Astrocyte (in vitro differentiated cells and primary cell): ENCODE measurements around the gene SACS. TPM values are rescaled to one million over a fixed set of nuclear protein-coding genes. Genes with fewer than 3 reads are reported as not detected.
A peak's percentile ranks its signal among the peaks of the same experiment; 100 is the strongest.

ENCODE experiments used
- DNase-seq: peaks from one replicate; pipeline ENCODE4 v3.0.0-alpha.2; 2010; ENCODE audit warnings: low read depth
- FAIRE-seq: peaks from 2 replicates; lab custom pipeline; 2011; peaks lifted over from hg19 to GRCh38; lab: Jason Lieb, UNC
- H2AFZ ChIP-seq: 2 replicates; pipeline ENCODE4 v1.6.0; 2012; ENCODE audit warnings: low read depth, low read length, inconsistent platforms
- H3K27ac ChIP-seq: 2 replicates; pipeline ENCODE4 v1.5.1; 2011; ENCODE audit warnings: low read depth, low read length, inconsistent platforms
- H3K27me3 ChIP-seq: 2 replicates; pipeline ENCODE4 v1.6.0; 2011; ENCODE audit warnings: low read length, inconsistent platforms; ENCODE audit not compliant: insufficient read depth
- H3K36me3 ChIP-seq: 2 replicates; pipeline ENCODE4 v1.5.1; 2011; ENCODE audit warnings: low read length, inconsistent platforms; ENCODE audit not compliant: insufficient read depth
- H3K4me1 ChIP-seq: 2 replicates; pipeline ENCODE4 v1.5.1; 2011; ENCODE audit warnings: low read length, inconsistent platforms; ENCODE audit not compliant: insufficient read depth
- H3K4me2 ChIP-seq: 2 replicates; pipeline ENCODE4 v1.6.0; 2012; ENCODE audit warnings: low read length, inconsistent platforms
- H3K4me3 ChIP-seq: 2 replicates; pipeline ENCODE4 v1.5.1; 2011; ENCODE audit warnings: low read depth, mild to moderate bottlenecking, low read length, inconsistent platforms; ENCODE audit not compliant: insufficient read depth
- H3K79me2 ChIP-seq: 2 replicates; pipeline ENCODE4 v1.6.0; 2012; ENCODE audit warnings: mild to moderate bottlenecking, low read length, inconsistent platforms; ENCODE audit not compliant: insufficient read depth
- H3K9ac ChIP-seq: 2 replicates; pipeline ENCODE4 v1.6.0; 2012; ENCODE audit warnings: mild to moderate bottlenecking, low read length, inconsistent platforms
- H3K9me3 ChIP-seq: 2 replicates; pipeline ENCODE4 v1.5.1; 2012; ENCODE audit warnings: low read depth, mild to moderate bottlenecking, low read length, inconsistent platforms; ENCODE audit not compliant: insufficient read depth
- H4K20me1 ChIP-seq: 2 replicates; pipeline ENCODE4 v1.6.0; 2012; ENCODE audit warnings: low read length, inconsistent platforms; ENCODE audit not compliant: insufficient read depth
- H3K27ac Mint-ChIP-seq: one replicate; pipeline ENCODE4 v1.8.0; 2021; ENCODE audit warnings: mild to moderate bottlenecking, mixed read lengths; ENCODE audit not compliant: unreplicated experiment
- H3K27me3 Mint-ChIP-seq: one replicate; pipeline ENCODE4 v1.8.0; 2021; ENCODE audit warnings: low read depth, mixed read lengths; ENCODE audit not compliant: unreplicated experiment
- H3K36me3 Mint-ChIP-seq: one replicate; pipeline ENCODE4 v1.8.0; 2021; ENCODE audit warnings: low read depth, mixed read lengths; ENCODE audit not compliant: unreplicated experiment
- H3K4me1 Mint-ChIP-seq: one replicate; pipeline ENCODE4 v1.8.0; 2021; ENCODE audit warnings: low read depth, mixed read lengths; ENCODE audit not compliant: unreplicated experiment
- H3K4me3 Mint-ChIP-seq: one replicate; pipeline ENCODE4 v1.8.0; 2021; ENCODE audit warnings: mild to moderate bottlenecking, moderate library complexity, mixed read lengths; ENCODE audit not compliant: unreplicated experiment
- H3K9me3 Mint-ChIP-seq: one replicate; pipeline ENCODE4 v1.8.0; 2021; ENCODE audit warnings: mild to moderate bottlenecking, mixed read lengths; ENCODE audit not compliant: unreplicated experiment
- CTCF ChIP-seq: IDR thresholded peaks from 2 replicates; pipeline ENCODE4 v1.5.1; 2011; ENCODE audit warnings: low read depth, mild to moderate bottlenecking, inconsistent platforms, low read length, moderate library complexity; ENCODE audit not compliant: insufficient read depth
- EZH2 ChIP-seq: IDR thresholded peaks from 2 replicates; pipeline ENCODE4 v1.6.1; 2012; ENCODE audit warnings: mild to moderate bottlenecking, low read length, inconsistent platforms; ENCODE audit not compliant: insufficient read depth
- total RNA-seq: library from RNA; stranded (reverse); gene quantifications from 2 replicates; pipeline ENCODE4 v1.2.1, GENCODE V29; 2021

The SACS gene
- total RNA-seq, 1 donor from 2014 or later = 79.4 TPM

GRCh38 chr13:23392313-23392712, 41.2 kb downstream of the SACS start:
- DNase-seq (no peak), FAIRE-seq (no peak)
- H3K9me3 ChIP-seq = no peaks in the 10 kb centered on the region
- Mint-ChIP-seq H3K4me3 (no peak overlapping the region), H3K27ac (peak overlapping the region; percentile 4), H3K4me1 (peaks cover 6% of the 10 kb centered on the region), H3K36me3 (no peaks in the 10 kb centered on the region), H3K9me3 (no peaks in the 10 kb centered on the region), H3K27me3 (no peaks in the 10 kb centered on the region)
- H4K20me1 ChIP-seq = peaks cover 17% of the 10 kb centered on the region
- H3K36me3 ChIP-seq = no peaks in the 10 kb centered on the region
- H3K4me3 ChIP-seq = no peak overlapping the region
- H3K9ac ChIP-seq = peak overlapping the region; percentile 11
- H3K4me1 ChIP-seq = peaks cover 15% of the 10 kb centered on the region
- H3K27me3 ChIP-seq = no peaks in the 10 kb centered on the region
- TF ChIP-seq CTCF (no peak), EZH2 (no peak)
- no peak overlapping the region for H2AFZ ChIP-seq
- H3K4me2 ChIP-seq = no peak overlapping the region
- H3K79me2 ChIP-seq = peaks cover 77% of the 10 kb centered on the region
- peak overlapping the region; percentile 7 for H3K27ac ChIP-seq

- H3K27ac Mint-ChIP-seq = no peak overlapping the region
- H3K4me1 Mint-ChIP-seq = peaks cover 6% of the 10 kb centered on the region
- Histone ChIP-seq H2AFZ (no peak overlapping the region), H3K4me3 (no peak overlapping the region), H3K27me3 (no peaks in the 10 kb centered on the region), H3K36me3 (no peaks in the 10 kb centered on the region), H3K79me2 (peaks cover 75% of the 10 kb centered on the region), H3K27ac (peak overlapping the region; percentile 7), H3K4me2 (no peak overlapping the region), H3K4me1 (peaks cover 15% of the 10 kb centered on the region), H4K20me1 (peaks cover 17% of the 10 kb centered on the region), H3K9ac (peak overlapping the region; percentile 11), H3K9me3 (no peaks in the 10 kb centered on the region)
- DNase-seq = peak; percentile 54
- H3K9me3 Mint-ChIP-seq = no peaks in the 10 kb centered on the region
- FAIRE-seq = no peak
- H3K36me3 Mint-ChIP-seq = no peaks in the 10 kb centered on the region
- H3K4me3 Mint-ChIP-seq = no peak overlapping the region
- H3K27me3 Mint-ChIP-seq = no peaks in the 10 kb centered on the region
- TF ChIP-seq EZH2 (no peak), CTCF (no peak)
Measured at GRCh38 chr13:23391752-23392151, 41.8 kb downstream of the SACS start.

- Histone ChIP-seq H3K4me1 (peaks cover 20% of the 10 kb centered on the region), H3K27ac (no peak overlapping the region), H3K9ac (no peak overlapping the region), H3K9me3 (no peaks in the 10 kb centered on the region), H3K27me3 (no peaks in the 10 kb centered on the region), H3K79me2 (peaks cover 54% of the 10 kb centered on the region), H3K4me3 (no peak overlapping the region), H4K20me1 (peaks cover 8% of the 10 kb centered on the region), H3K4me2 (no peak overlapping the region), H2AFZ (no peak overlapping the region), H3K36me3 (no peaks in the 10 kb centered on the region)
- TF ChIP-seq CTCF (no peak), EZH2 (no peak)
- Mint-ChIP-seq H3K36me3 (no peaks in the 10 kb centered on the region), H3K27ac (no peak overlapping the region), H3K4me3 (no peak overlapping the region), H3K27me3 (no peaks in the 10 kb centered on the region), H3K9me3 (no peaks in the 10 kb centered on the region), H3K4me1 (peaks cover 15% of the 10 kb centered on the region)
- FAIRE-seq (no peak), DNase-seq (no peak)
Measured at GRCh38 chr13:23386533-23386932, 47.0 kb downstream of the SACS start.
